ENCODE measurements around the gene ASAH2.

- TF ChIP-seq CTCF (IDR thresholded peaks at IDR 0.05) = no peak
- no peak for TF ChIP-seq POLR2A (IDR thresholded peaks at IDR 0.05)
These were observed 30.7 kb upstream of the ASAH2 start for GRCh38 chr10:50281967-50282522.
